ENCODE measurements around the gene MCC. TPM values are rescaled to one million over a fixed set of nuclear protein-coding genes. Genes with fewer than 3 reads are reported as not detected.

MCC gene
- total RNA-seq, 1 donor from 2014 or later: 47.9 TPM

- H3K4me3 ChIP-seq: no peak overlapping the region
- TF ChIP-seq POLR2AphosphoS5 (IDR thresholded peaks at IDR 0.05; ENCODE audit: insufficient read depth in 1 of 2, low read depth in 1 of 2): no peak
- no peak for TF ChIP-seq CTCF (IDR thresholded peaks at IDR 0.05)
- no peaks in the 10 kb centered on the region for H3K36me3 ChIP-seq
- intact Hi-C loops (cut with DNase I): no loop called here
- H3K27ac ChIP-seq: no peak overlapping the region
- H3K9me3 ChIP-seq: no peaks in the 10 kb centered on the region
- peaks cover 37% of the 10 kb centered on the region for H3K4me1 ChIP-seq
- no peak for DNase-seq (ENCODE audit: extremely low spot score in 2 of 2)
- no peaks in the 10 kb centered on the region for H3K27me3 ChIP-seq
These were observed 247.1 kb downstream of the MCC start for GRCh38 chr5:113240951-113241726.

GRCh38 chr5:113240032-113240431, 248.2 kb downstream of the MCC start:
- Histone ChIP-seq H3K4me1 (peaks cover 31% of the 10 kb centered on the region), H3K27ac (no peak overlapping the region), H3K36me3 (no peaks in the 10 kb centered on the region), H3K9me3 (no peaks in the 10 kb centered on the region), H3K4me3 (no peak overlapping the region), H3K27me3 (no peaks in the 10 kb centered on the region)
- DNase-seq (ENCODE audit: extremely low spot score in 2 of 2): no peak
- TF ChIP-seq POLR2A (IDR thresholded peaks at IDR 0.05) (no peak), CTCF (IDR thresholded peaks at IDR 0.05) (no peak), POLR2AphosphoS5 (IDR thresholded peaks at IDR 0.05; ENCODE audit: insufficient read depth in 1 of 2, low read depth in 1 of 2) (no peak)
- intact Hi-C loops (cut with DNase I): no loop called here

- intact Hi-C loops (cut with DNase I): no loop called here
- H3K4me1 ChIP-seq: peaks cover 33% of the 10 kb centered on the region
- TF ChIP-seq POLR2A (IDR thresholded peaks at IDR 0.05): no peak
- TF ChIP-seq POLR2AphosphoS5 (IDR thresholded peaks at IDR 0.05; ENCODE audit: insufficient read depth in 1 of 2, low read depth in 1 of 2): no peak
- no peak for TF ChIP-seq CTCF (IDR thresholded peaks at IDR 0.05)
- no peak overlapping the region for H3K27ac ChIP-seq
- no peaks in the 10 kb centered on the region for H3K9me3 ChIP-seq
- no peak overlapping the region for H3K4me3 ChIP-seq
- DNase-seq (ENCODE audit: extremely low spot score in 2 of 2): no peak
- no peaks in the 10 kb centered on the region for H3K27me3 ChIP-seq
- H3K36me3 ChIP-seq: no peaks in the 10 kb centered on the region
These were observed 250.4 kb downstream of the MCC start for GRCh38 chr5:113237893-113238292.

GRCh38 chr5:113236536-113237288, 251.5 kb downstream of the MCC start:
- TF ChIP-seq POLR2A (IDR thresholded peaks at IDR 0.05) (no peak), CTCF (IDR thresholded peaks at IDR 0.05) (no peak), POLR2AphosphoS5 (IDR thresholded peaks at IDR 0.05; ENCODE audit: insufficient read depth in 1 of 2, low read depth in 1 of 2) (no peak)
- peaks cover 42% of the 10 kb centered on the region for H3K4me1 ChIP-seq

GRCh38 chr5:113235884-113236283, 252.4 kb downstream of the MCC start:
- intact Hi-C loops (cut with DNase I): no loop called here
- H3K4me1 ChIP-seq: peaks cover 50% of the 10 kb centered on the region
- no peak overlapping the region for H3K4me3 ChIP-seq
- H3K27me3 ChIP-seq: no peaks in the 10 kb centered on the region
- no peak overlapping the region for H3K27ac ChIP-seq
- H3K36me3 ChIP-seq: no peaks in the 10 kb centered on the region
- TF ChIP-seq CTCF (IDR thresholded peaks at IDR 0.05) (no peak), POLR2AphosphoS5 (IDR thresholded peaks at IDR 0.05; ENCODE audit: insufficient read depth in 1 of 2, low read depth in 1 of 2) (no peak), POLR2A (IDR thresholded peaks at IDR 0.05) (no peak)
- no peaks in the 10 kb centered on the region for H3K9me3 ChIP-seq
- no peak for DNase-seq (ENCODE audit: extremely low spot score in 2 of 2)

More at GRCh38 chr5:113236536-113237288, 251.5 kb downstream of the MCC start:
- intact Hi-C loops (cut with DNase I): no loop called here
- Histone ChIP-seq H3K36me3 (no peaks in the 10 kb centered on the region), H3K27me3 (no peaks in the 10 kb centered on the region), H3K4me3 (no peak overlapping the region), H3K9me3 (no peaks in the 10 kb centered on the region), H3K27ac (no peak overlapping the region)
- DNase-seq (ENCODE audit: extremely low spot score in 2 of 2): no peak
